PFSK-1 (cell line): ENCODE measurements around the gene ATP8A1.

Experiments
- FOXP2 ChIP-seq: optimal IDR thresholded peaks from 2 replicates; pipeline ENCODE3; 2011; ENCODE audit warnings: borderline replicate concordance, control low read depth, inconsistent platforms; ENCODE audit not compliant: insufficient read depth; ENCODE audit errors: extremely low read length, extremely low read depth
- POLR2AphosphoS5 ChIP-seq: IDR thresholded peaks from 2 replicates; pipeline ENCODE4 v1.6.1; 2012; ENCODE audit warnings: low read depth, mild to moderate bottlenecking, control low read depth, low read length, moderate library complexity
- SIN3A ChIP-seq: IDR thresholded peaks from 2 replicates; pipeline ENCODE4 v1.6.1; 2012; ENCODE audit warnings: mild to moderate bottlenecking, low read length, moderate library complexity, borderline replicate concordance; ENCODE audit not compliant: insufficient read depth
- TAF1 ChIP-seq: IDR thresholded peaks from 2 replicates; pipeline ENCODE4 v1.6.1; 2012; ENCODE audit warnings: low read length, control low read depth, borderline replicate concordance; ENCODE audit not compliant: insufficient read depth
- TF ChIP-seq, protein P1 (sequence below), 2 experiments: IDR thresholded peaks; 2 replicates each; pipeline versions ENCODE4 v1.6.1 to v1.8.0; 2011 to 2012; ENCODE audit warnings: low read depth in 2 of 2, low read length in 2 of 2, control low read depth in 1 of 2, inconsistent platforms in 1 of 2, mild to moderate bottlenecking in 1 of 2, moderate library complexity in 1 of 2; ENCODE audit not compliant: insufficient read depth in 1 of 2

The ATP8A1 gene

DNA sequence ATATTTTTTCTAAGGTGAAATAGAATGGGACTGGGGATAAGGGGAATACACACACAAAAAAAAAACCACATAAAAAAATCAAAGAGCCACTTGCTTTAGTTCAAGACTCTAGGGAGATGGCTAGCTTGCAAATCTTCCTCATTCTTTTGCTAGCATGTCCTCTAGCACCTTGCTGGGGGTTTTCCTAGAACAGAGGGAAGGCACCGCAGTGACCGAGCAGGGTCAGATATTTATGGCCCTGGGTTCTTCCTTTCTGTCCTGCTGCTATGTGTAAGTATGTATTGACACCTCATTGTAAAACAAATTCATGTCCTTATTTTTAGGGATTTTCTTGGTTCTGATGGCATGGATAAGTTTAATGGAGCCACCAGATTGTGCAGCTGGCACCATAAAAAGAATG, 178.4 kb downstream of the ATP8A1 start:
- TF ChIP-seq FOXP2 (no peak), SIN3A (no peak), TAF1 (no peak), POLR2AphosphoS5 (no peak)
- TF ChIP-seq, protein P1, sequence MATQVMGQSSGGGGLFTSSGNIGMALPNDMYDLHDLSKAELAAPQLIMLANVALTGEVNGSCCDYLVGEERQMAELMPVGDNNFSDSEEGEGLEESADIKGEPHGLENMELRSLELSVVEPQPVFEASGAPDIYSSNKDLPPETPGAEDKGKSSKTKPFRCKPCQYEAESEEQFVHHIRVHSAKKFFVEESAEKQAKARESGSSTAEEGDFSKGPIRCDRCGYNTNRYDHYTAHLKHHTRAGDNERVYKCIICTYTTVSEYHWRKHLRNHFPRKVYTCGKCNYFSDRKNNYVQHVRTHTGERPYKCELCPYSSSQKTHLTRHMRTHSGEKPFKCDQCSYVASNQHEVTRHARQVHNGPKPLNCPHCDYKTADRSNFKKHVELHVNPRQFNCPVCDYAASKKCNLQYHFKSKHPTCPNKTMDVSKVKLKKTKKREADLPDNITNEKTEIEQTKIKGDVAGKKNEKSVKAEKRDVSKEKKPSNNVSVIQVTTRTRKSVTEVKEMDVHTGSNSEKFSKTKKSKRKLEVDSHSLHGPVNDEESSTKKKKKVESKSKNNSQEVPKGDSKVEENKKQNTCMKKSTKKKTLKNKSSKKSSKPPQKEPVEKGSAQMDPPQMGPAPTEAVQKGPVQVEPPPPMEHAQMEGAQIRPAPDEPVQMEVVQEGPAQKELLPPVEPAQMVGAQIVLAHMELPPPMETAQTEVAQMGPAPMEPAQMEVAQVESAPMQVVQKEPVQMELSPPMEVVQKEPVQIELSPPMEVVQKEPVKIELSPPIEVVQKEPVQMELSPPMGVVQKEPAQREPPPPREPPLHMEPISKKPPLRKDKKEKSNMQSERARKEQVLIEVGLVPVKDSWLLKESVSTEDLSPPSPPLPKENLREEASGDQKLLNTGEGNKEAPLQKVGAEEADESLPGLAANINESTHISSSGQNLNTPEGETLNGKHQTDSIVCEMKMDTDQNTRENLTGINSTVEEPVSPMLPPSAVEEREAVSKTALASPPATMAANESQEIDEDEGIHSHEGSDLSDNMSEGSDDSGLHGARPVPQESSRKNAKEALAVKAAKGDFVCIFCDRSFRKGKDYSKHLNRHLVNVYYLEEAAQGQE (IDR thresholded peaks at IDR 0.05; ENCODE audit: insufficient read depth in 1 of 2, low read depth in 2 of 2, low read length in 2 of 2), result no peak

DNA sequence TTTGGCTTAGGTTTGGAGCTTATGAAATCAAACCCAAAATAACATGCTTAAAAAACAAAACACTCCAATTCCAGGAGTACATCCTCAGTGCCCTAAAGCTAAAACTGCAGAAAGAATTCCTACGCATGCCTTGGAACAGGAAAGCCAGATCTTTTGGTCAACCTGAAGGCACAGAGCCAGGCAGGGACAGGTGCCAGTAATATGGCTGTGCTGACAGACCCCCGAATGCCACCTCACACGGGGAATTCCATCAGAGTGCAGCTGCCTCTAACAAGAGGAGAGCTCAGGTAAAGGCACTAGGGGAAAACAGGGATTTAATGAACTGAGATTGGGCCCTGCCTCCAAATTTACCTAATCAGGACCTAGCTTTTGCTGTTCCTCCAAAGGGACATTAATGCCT, 182.5 kb downstream of the ATP8A1 start:
- TF ChIP-seq TAF1 (no peak), POLR2AphosphoS5 (no peak), SIN3A (no peak), FOXP2 (no peak)
- TF ChIP-seq, protein P1 (IDR thresholded peaks at IDR 0.05; ENCODE audit: insufficient read depth in 1 of 2, low read depth in 2 of 2, low read length in 2 of 2), result no peak

DNA sequence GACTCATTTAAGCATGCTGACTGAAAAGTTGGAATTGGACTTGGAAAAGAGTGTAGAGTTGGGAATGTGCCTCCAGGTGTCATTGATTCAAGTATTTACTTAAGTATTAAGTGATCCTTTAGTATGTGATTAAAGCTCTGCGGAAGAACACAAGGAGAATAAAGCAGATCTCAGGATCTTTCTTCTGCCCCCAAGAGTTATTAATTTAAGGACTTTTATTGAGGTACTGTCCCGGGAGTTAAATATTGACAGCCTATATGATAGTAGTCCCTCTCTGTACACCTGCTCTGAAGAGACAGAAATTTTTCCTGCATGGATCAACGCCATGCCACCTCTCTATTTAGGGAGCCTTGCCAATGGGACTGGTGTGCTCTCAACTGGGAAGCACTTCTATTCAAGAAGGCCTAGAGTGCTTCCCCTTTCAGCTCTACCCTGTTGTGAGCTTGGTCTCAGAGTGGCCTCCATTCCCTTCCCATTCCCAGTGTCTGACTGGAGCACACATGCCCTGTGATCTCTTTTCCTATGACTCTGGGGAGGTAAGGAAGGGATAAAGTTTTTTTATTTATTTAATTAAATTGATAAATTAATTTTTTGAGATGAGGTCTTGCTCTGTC, 183.7 kb downstream of the ATP8A1 start:
- TF ChIP-seq, protein P1 (IDR thresholded peaks at IDR 0.05; ENCODE audit: insufficient read depth in 1 of 2, low read depth in 2 of 2, low read length in 2 of 2), result no peak
- no peak for TF ChIP-seq SIN3A
- no peak for TF ChIP-seq POLR2AphosphoS5
- TF ChIP-seq TAF1, result no peak
- TF ChIP-seq FOXP2, result no peak

DNA sequence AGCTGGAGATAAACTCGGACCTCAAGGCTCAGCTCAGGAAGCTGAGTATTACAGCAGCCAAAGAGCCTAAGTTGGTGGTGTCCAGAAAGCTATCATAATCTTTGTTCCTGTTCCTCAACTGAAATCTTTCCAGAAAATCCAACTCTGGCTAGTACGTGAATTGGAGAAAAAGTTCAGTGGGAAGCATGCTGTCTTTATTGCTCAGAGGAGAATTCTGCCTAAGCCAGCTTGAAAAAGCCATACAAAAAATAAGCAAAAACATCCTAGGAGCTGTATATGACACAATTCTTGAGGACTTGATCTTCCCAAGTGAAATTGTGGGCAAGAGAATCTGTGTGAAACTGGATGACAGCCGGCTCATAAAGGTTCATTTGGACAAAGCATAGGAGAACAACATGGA, 185.0 kb downstream of the ATP8A1 start:
- TF ChIP-seq, protein P1 (IDR thresholded peaks at IDR 0.05; ENCODE audit: insufficient read depth in 1 of 2, low read depth in 2 of 2, low read length in 2 of 2), result no peak
- TF ChIP-seq FOXP2 (no peak), TAF1 (no peak), POLR2AphosphoS5 (no peak), SIN3A (no peak)
